AG04450 (cell line): ENCODE measurements around the gene BRAF. TPM values are rescaled to one million over a fixed set of nuclear protein-coding genes. Genes with fewer than 3 reads are reported as not detected.
"Not testable (repeated sequence)": the region's sequence is repeated elsewhere in the genome, so short reads cannot be mapped to it uniquely, and the experiment has no call there.

Experiments used
- CTCF ChIA-PET: fragments of 300-600, 350-600 bp; formaldehyde crosslinking; extraction: SDS; loops from one replicate; lab custom pipeline; 2022; ENCODE audit warnings: antibody characterized with exemption, inconsistent platforms; lab: Charles Lee
- POLR2A ChIA-PET: fragments of 350-600 bp; formaldehyde crosslinking; extraction: SDS; loops from one replicate; lab custom pipeline; 2021; ENCODE audit warnings: antibody characterized with exemption, inconsistent platforms; lab: Yijun Ruan, JAX
- DNase-seq: peaks from one replicate; pipeline ENCODE4 v3.0.0-alpha.2; 2011; ENCODE audit warnings: low read depth, low spot score
- H3K27ac ChIP-seq: one replicate; pipeline ENCODE4 v1.5.1; 2012; ENCODE audit warnings: low read depth, low read length, control low read depth
- H3K27me3 ChIP-seq: one replicate; pipeline ENCODE4 v1.6.0; 2012; ENCODE audit warnings: low read length; ENCODE audit not compliant: control insufficient read depth, insufficient read depth
- H3K4me3 ChIP-seq: 2 replicates; pipeline ENCODE4 v1.5.1; 2011; ENCODE audit warnings: mild to moderate bottlenecking, low read depth, low read length, control low read depth
- H3K9me3 ChIP-seq: 2 replicates; pipeline ENCODE4 v1.5.1; 2012; ENCODE audit warnings: low read length; ENCODE audit not compliant: control insufficient read depth, insufficient read depth
- CTCF ChIP-seq: IDR thresholded peaks from 2 replicates; pipeline ENCODE4 v1.5.1; 2011; ENCODE audit warnings: low read depth, low read length, control low read depth, inconsistent platforms
- polyA plus RNA-seq: library from polyadenylated mRNA; depleted of rRNA; stranded (reverse); fragments of >200 nt; gene quantifications from 2 replicates; pipeline ENCODE4 v1.2.3, GENCODE V29; 2011

Gene BRAF
- polyA plus RNA-seq, 1 experiment, result 19.3 TPM

- Histone ChIP-seq H3K4me3 (no peak overlapping the region), H3K27ac (no peak overlapping the region), H3K27me3 (no peaks in the 10 kb centered on the region), H3K9me3 (no peaks in the 10 kb centered on the region)
- no peak for TF ChIP-seq CTCF
- ChIA-PET POLR2A (no interaction called here), CTCF (interaction anchor here (0.6 kb wide), 2 partner anchors 16 to 26 kb away, joined by 3 to 5 read pairs; no protein-coding TSS in a partner anchor)
- DNase-seq, result no peak
These were observed 172.2 kb downstream of the BRAF start for GRCh38 chr7:140752533-140752932.

- Histone ChIP-seq H3K27ac (no peak overlapping the region), H3K27me3 (no peaks in the 10 kb centered on the region), H3K4me3 (no peak overlapping the region), H3K9me3 (no peaks in the 10 kb centered on the region)
- ChIA-PET CTCF (no interaction called here), POLR2A (no interaction called here)
- no peak for DNase-seq
- TF ChIP-seq CTCF, result no peak
These were observed 178.0 kb downstream of the BRAF start for GRCh38 chr7:140746751-140747150.

GRCh38 chr7:140745266-140746058 is 179.3 kb downstream of the BRAF start:
- Histone ChIP-seq H3K4me3 (no peak overlapping the region), H3K9me3 (no peaks in the 10 kb centered on the region), H3K27me3 (no peaks in the 10 kb centered on the region), H3K27ac (no peak overlapping the region)
- POLR2A ChIA-PET, result no interaction called here
- no peak for TF ChIP-seq CTCF
- DNase-seq, result no peak
- CTCF ChIA-PET, result interaction anchor here (2.1 kb wide), 1 partner anchor 65 kb away, joined by 8 read pairs; no protein-coding TSS in a partner anchor

- POLR2A ChIA-PET, result no interaction called here
- H3K27me3 ChIP-seq, result no peaks in the 10 kb centered on the region
- H3K27ac ChIP-seq, result no peak overlapping the region
- H3K9me3 ChIP-seq, result no peaks in the 10 kb centered on the region
- no peak for DNase-seq
- CTCF ChIA-PET, result interaction anchor here (0.9 to 2.1 kb wide), 2 partner anchors 18 to 67 kb away, joined by 4 to 8 read pairs; no protein-coding TSS in a partner anchor
- no peak overlapping the region for H3K4me3 ChIP-seq
- TF ChIP-seq CTCF, result no peak
These were observed 180.7 kb downstream of the BRAF start for GRCh38 chr7:140744005-140744404.

GRCh38 chr7:140743255-140743654 is 181.5 kb downstream of the BRAF start:
- H3K9me3 ChIP-seq, H3K4me3 ChIP-seq, POLR2A ChIA-PET, H3K27me3 ChIP-seq, H3K27ac ChIP-seq, DNase-seq: not testable (repeated sequence)
- CTCF ChIA-PET, result interaction anchor here (0.9 to 2.1 kb wide), 2 partner anchors 17 to 68 kb away, joined by 4 to 8 read pairs; no protein-coding TSS in a partner anchor
